H1 (cell line): ENCODE data around the gene IGF2R. TPM values are rescaled to one million over a fixed set of nuclear protein-coding genes. Genes with fewer than 3 reads are reported as not detected.

Experiments used
- CTCF ChIA-PET: fragments of 300-600 bp; sonication (Branson Sonifier 250); formaldehyde crosslinking; loops from one replicate; lab custom pipeline; 2021; ENCODE audit not compliant: partially characterized antibody; lab: Charles Lee
- POLR2A ChIA-PET: fragments of 300-600 bp; sonication (Branson Sonifier 250); formaldehyde crosslinking; loops from one replicate; lab custom pipeline; 2021; ENCODE audit warnings: inconsistent platforms; ENCODE audit not compliant: partially characterized antibody; lab: Charles Lee
- DNase-seq, 2 experiments: peaks; one replicate each; pipeline versions ENCODE4 v3.0.0 to v3.0.0-alpha.2; 2010 to 2022; ENCODE audit warnings: low spot score in 2 of 2, low read depth in 1 of 2, mixed read lengths in 1 of 2
- FAIRE-seq: peaks from 2 replicates; lab custom pipeline; 2011; peaks lifted over from hg19 to GRCh38; lab: Jason Lieb, UNC
- H2AFZ ChIP-seq: 2 replicates; pipeline ENCODE4 v1.8.1; 2012; ENCODE audit warnings: low read length, inconsistent platforms
- H2AK5ac ChIP-seq: 2 replicates; pipeline ENCODE4 v1.6.1; 2013; ENCODE audit warnings: low read depth, low read length
- H2BK120ac ChIP-seq: replicated peaks from 2 replicates; pipeline ENCODE3; 2013; ENCODE audit warnings: low read depth, low read length, inconsistent platforms
- H2BK12ac ChIP-seq: 2 replicates; pipeline ENCODE4 v1.6.1; 2013; ENCODE audit warnings: low read depth, low read length
- H2BK15ac ChIP-seq: 2 replicates; pipeline ENCODE4 v1.6.1; 2013; ENCODE audit warnings: low read length
- H2BK20ac ChIP-seq: 2 replicates; pipeline ENCODE4 v1.6.1; 2013; ENCODE audit warnings: low read length
- H2BK5ac ChIP-seq: 2 replicates; pipeline ENCODE4 v1.6.1; 2013; ENCODE audit warnings: low read depth, low read length
- H3K14ac ChIP-seq: 2 replicates; pipeline ENCODE4 v1.6.1; 2013; ENCODE audit warnings: inconsistent platforms; ENCODE audit not compliant: insufficient read length
- H3K18ac ChIP-seq: 2 replicates; pipeline ENCODE4 v1.6.1; 2013; ENCODE audit warnings: low read length; ENCODE audit errors: extremely low read depth
- H3K23ac ChIP-seq: 2 replicates; pipeline ENCODE4 v1.6.1; 2013; ENCODE audit warnings: inconsistent platforms; ENCODE audit not compliant: insufficient read length
- H3K23me2 ChIP-seq: 2 replicates; pipeline ENCODE4 v1.6.1; 2013; ENCODE audit warnings: low read depth, low read length
- H3K27ac ChIP-seq: 2 replicates; pipeline ENCODE4 v1.6.1; 2011; ENCODE audit warnings: low read depth, low read length, inconsistent platforms
- H3K27me3 ChIP-seq, 4 experiments: replicated peaks in 1 of 4; 1 replicate in 1 of 4; 2 replicates in 3 of 4; pipeline versions ENCODE4 v1.6.1 to v1.8.1; 2011 to 2013; ENCODE audit warnings: low read length in 3 of 4, mild to moderate bottlenecking in 3 of 4, inconsistent platforms in 2 of 4, mixed read lengths in 2 of 4, moderate library complexity in 1 of 4; ENCODE audit not compliant: control insufficient read depth in 3 of 4, insufficient read depth in 3 of 4; ENCODE audit errors: extremely low read depth in 1 of 4
- H3K36me3 ChIP-seq, 4 experiments: 2 replicates each; pipeline versions ENCODE4 v1.6.1 to v1.8.1; 2011 to 2013; ENCODE audit warnings: mild to moderate bottlenecking in 4 of 4, low read length in 3 of 4, moderate library complexity in 2 of 4, control low read depth in 1 of 4, inconsistent platforms in 1 of 4; ENCODE audit not compliant: insufficient read depth in 4 of 4, control insufficient read depth in 2 of 4
- H3K4ac ChIP-seq: replicated peaks from 2 replicates; pipeline ENCODE3; 2013; ENCODE audit warnings: low read length, low read depth, mixed read lengths, inconsistent platforms; ENCODE audit not compliant: insufficient read length
- H3K4me1 ChIP-seq, 4 experiments: replicated peaks in 1 of 4; 1 replicate in 1 of 4; 2 replicates in 3 of 4; pipeline versions ENCODE4 v1.6.1 to v1.8.1; 2011 to 2013; ENCODE audit warnings: low read length in 3 of 4, inconsistent platforms in 2 of 4, mixed read lengths in 1 of 4; ENCODE audit not compliant: insufficient read depth in 4 of 4, control insufficient read depth in 3 of 4
- H3K4me2 ChIP-seq, 2 experiments: 2 replicates each; pipeline versions ENCODE4 v1.6.1 to v1.8.1; 2011 to 2013; ENCODE audit warnings: low read depth in 2 of 2, low read length in 2 of 2, control low read depth in 1 of 2, inconsistent platforms in 1 of 2, mild to moderate bottlenecking in 1 of 2; ENCODE audit not compliant: insufficient read depth in 1 of 2
- H3K4me3 ChIP-seq, 4 experiments: fragments of 200-600, 300-600 bp in 1 of 4; sonication (generic), shearing (Covaris generic), sonication (Bioruptor Twin) in 1 of 4; 2 replicates each; pipeline versions ENCODE4 v1.5.1 to v1.8.1; 2011 to 2016; ENCODE audit warnings: low read length in 4 of 4, low read depth in 3 of 4, control low read depth in 2 of 4, inconsistent platforms in 2 of 4, mild to moderate bottlenecking in 2 of 4, mixed read lengths in 1 of 4, moderate library complexity in 1 of 4; ENCODE audit not compliant: insufficient read depth in 2 of 4; ENCODE audit errors: extremely low read depth in 1 of 4
- H3K56ac ChIP-seq: replicated peaks from 2 replicates; pipeline ENCODE3; 2013; ENCODE audit warnings: low read depth, mild to moderate bottlenecking, mixed read lengths, low read length, inconsistent platforms; ENCODE audit not compliant: insufficient read length
- H3K79me1 ChIP-seq: 2 replicates; pipeline ENCODE4 v1.6.1; 2013; ENCODE audit warnings: low read depth, low read length, control low read depth
- H3K79me2 ChIP-seq, 2 experiments: 2 replicates each; pipeline versions ENCODE4 v1.6.1 to v1.8.1; 2012 to 2013; ENCODE audit warnings: low read length in 2 of 2, mild to moderate bottlenecking in 2 of 2, inconsistent platforms in 1 of 2; ENCODE audit not compliant: insufficient read depth in 2 of 2, control insufficient read depth in 1 of 2
- H3K9ac ChIP-seq, 4 experiments: replicated peaks in 1 of 4; 1 replicate in 1 of 4; 2 replicates in 3 of 4; pipeline versions ENCODE4 v1.6.1 to v1.8.1; 2011 to 2013; ENCODE audit warnings: low read depth in 3 of 4, low read length in 3 of 4, control low read depth in 2 of 4, mild to moderate bottlenecking in 2 of 4, moderate library complexity in 2 of 4, inconsistent platforms in 1 of 4; ENCODE audit errors: extremely low read depth in 1 of 4
- H3K9me3 ChIP-seq, 2 experiments: 2 replicates each; pipeline versions ENCODE4 v1.6.1 to v1.8.1; 2012 to 2013; ENCODE audit warnings: mild to moderate bottlenecking in 2 of 2, moderate library complexity in 2 of 2, control low read depth in 1 of 2, inconsistent platforms in 1 of 2, low read depth in 1 of 2, low read length in 1 of 2, mixed read lengths in 1 of 2; ENCODE audit not compliant: insufficient read depth in 2 of 2
- H4K20me1 ChIP-seq, 2 experiments: replicated peaks in 1 of 2; 2 replicates each; pipeline versions ENCODE3 to v1.8.1; 2011 to 2013; ENCODE audit warnings: inconsistent platforms in 2 of 2, low read length in 2 of 2, mild to moderate bottlenecking in 1 of 2; ENCODE audit not compliant: insufficient read depth in 2 of 2, control insufficient read depth in 1 of 2
- H4K5ac ChIP-seq: 2 replicates; pipeline ENCODE4 v1.6.1; 2013; ENCODE audit warnings: low read length, low read depth, mixed read lengths, inconsistent platforms; ENCODE audit not compliant: insufficient read length
- H4K8ac ChIP-seq: 2 replicates; pipeline ENCODE4 v1.8.0; 2013; ENCODE audit warnings: mild to moderate bottlenecking, moderate library complexity, low read length, inconsistent platforms; ENCODE audit not compliant: insufficient read depth; ENCODE audit errors: extremely low read depth
- H4K91ac ChIP-seq: replicated peaks from 2 replicates; pipeline ENCODE3; 2013; ENCODE audit warnings: low read length, mixed read lengths, inconsistent platforms; ENCODE audit not compliant: insufficient read length
- E2F6 ChIP-seq: IDR thresholded peaks from 2 replicates; pipeline ENCODE4 v1.6.1; 2012; ENCODE audit warnings: inconsistent platforms
- GTF2F1 ChIP-seq: IDR thresholded peaks from 2 replicates; pipeline ENCODE4 v1.6.1; 2012; ENCODE audit warnings: low read depth, low read length, improper control_type of control experiment, borderline replicate concordance
- HDAC2 ChIP-seq, 2 experiments: fragments of 300-600 bp in 1 of 2; sonication (generic) in 1 of 2; IDR thresholded peaks; 2 replicates each; pipeline ENCODE4 v1.6.1; 2011 to 2012; ENCODE audit warnings: low read depth in 2 of 2, low read length in 2 of 2, mild to moderate bottlenecking in 2 of 2, moderate library complexity in 2 of 2, borderline replicate concordance in 1 of 2, inconsistent platforms in 1 of 2
- KDM1A ChIP-seq: fragments of 200-600, 300-600 bp; sonication (generic); IDR thresholded peaks from 2 replicates; pipeline ENCODE4 v1.7.1; 2016; ENCODE audit warnings: mild to moderate bottlenecking, low read length, borderline replicate concordance
- MAFK ChIP-seq: IDR thresholded peaks from 2 replicates; pipeline ENCODE4 v1.6.1; 2012; ENCODE audit warnings: low read depth, mild to moderate bottlenecking, improper control_type of control experiment, low read length
- NANOG ChIP-seq: IDR thresholded peaks from 2 replicates; pipeline ENCODE4 v1.6.1; 2011; ENCODE audit warnings: low read length, low read depth, mild to moderate bottlenecking, inconsistent platforms; ENCODE audit not compliant: insufficient read depth, poor library complexity, severe bottlenecking
- PHF8 ChIP-seq: fragments of 200-600 bp; sonication (generic); conservative IDR thresholded peaks from 2 replicates; pipeline ENCODE4 v1.7.1; 2012; ENCODE audit warnings: low read depth, mild to moderate bottlenecking, inconsistent platforms, low read length, moderate library complexity
- RBBP5 ChIP-seq: IDR thresholded peaks from 2 replicates; pipeline ENCODE4 v1.7.1; 2012; ENCODE audit warnings: low read depth, mild to moderate bottlenecking, inconsistent platforms, low read length, moderate library complexity, borderline replicate concordance
- SIRT6 ChIP-seq: IDR thresholded peaks from one replicate; pipeline ENCODE4 v1.7.1; 2012; ENCODE audit warnings: low read length, inconsistent platforms
- TBP ChIP-seq: IDR thresholded peaks from 2 replicates; pipeline ENCODE4 v1.6.1; 2011; ENCODE audit warnings: low read depth, low read length, improper control_type of control experiment
- WGBS, 2 experiments: shearing (Covaris generic) in 1 of 2; methylation state at CpG; one replicate each; pipeline versions ENCODE4 v1.1.6 to v1.1.7; 2013 to 2015; ENCODE audit warnings: low lambda C conversion rate in 2 of 2, mixed read lengths in 2 of 2, inconsistent platforms in 1 of 2, low coverage in 1 of 2, missing lambda C conversion rate in 1 of 2; ENCODE audit not compliant: insufficient replicate concordance in 2 of 2, insufficient coverage in 1 of 2, insufficient read length in 1 of 2; ENCODE audit errors: extremely low coverage in 1 of 2, missing lambda C conversion rate in 1 of 2; 5-methylcytosine and 5-hydroxymethylcytosine counted together
- polyA plus RNA-seq, 7 experiments: library from polyadenylated mRNA; depleted of rRNA in 3 of 7; stranded (reverse) in 5 of 7; unstranded in 2 of 7; fragments of >200 nt in 5 of 7; fragments of 200-250 nt in 2 of 7; gene quantifications; 1 replicate in 5 of 7; 2 replicates in 1 of 7; 4 replicates in 1 of 7; pipeline versions ENCODE4 v1.2.1 to v1.2.3, GENCODE V29; 2011 to 2013; ENCODE audit warnings: missing spikeins in 2 of 7, mixed read lengths in 2 of 7
- total RNA-seq: library from RNA; stranded (reverse); fragmentation: NEBNext Ultra II Directional; extraction: Animal tissue kit (Norgen Biotek cat#: 25700); gene quantifications from 2 replicates; pipeline ENCODE4 v1.2.1, GENCODE V29; 2021

IGF2R gene
- total and polyA plus RNA-seq, 2 of the 8 experiments (the other 6 are each of a cell fraction or from before 2014, with no cell fraction given), result 20.6 to 74.1 TPM

- H3K14ac ChIP-seq, result no peak overlapping the region
- H2AFZ ChIP-seq, result no peak overlapping the region
- H3K4ac ChIP-seq, result no peak overlapping the region
- 87% methylated on average over 11 of the region's 13 CpGs; no CpG with 5 or more reads in 1 of the 2 experiments for WGBS, 2 experiments
- ChIA-PET CTCF (no interaction called here), POLR2A (no interaction called here)
- peaks cover 7 to 17% (median 11%) of the 10 kb centered on the region in 4 experiments for H3K4me1 ChIP-seq
- H3K79me1 ChIP-seq, result no peaks in the 10 kb centered on the region
- no peaks in the 10 kb centered on the region for H3K9me3 ChIP-seq
- no peak overlapping the region for H2BK20ac ChIP-seq
- H3K9ac ChIP-seq, result no peak overlapping the region
- no peak for TF ChIP-seq E2F6
- no peak for TF ChIP-seq GTF2F1
- no peak for TF ChIP-seq HDAC2 (IDR thresholded peaks at IDR 0.05; ENCODE audit: borderline replicate concordance in 1 of 2, low read depth in 2 of 2, low read length in 2 of 2)
- TF ChIP-seq TBP, result no peak
- no peak for TF ChIP-seq MAFK
- TF ChIP-seq KDM1A, result no peak
- TF ChIP-seq RBBP5, result no peak
- TF ChIP-seq NANOG, result no peak
- no peak for TF ChIP-seq PHF8
- TF ChIP-seq SIRT6, result no peak
- no peak for FAIRE-seq
- no peak for DNase-seq
- H4K5ac ChIP-seq, result no peak overlapping the region
- no peak overlapping the region for H3K23ac ChIP-seq
- H2BK120ac ChIP-seq, result no peak overlapping the region
- no peak overlapping the region for H4K91ac ChIP-seq
- H3K23me2 ChIP-seq, result no peaks in the 10 kb centered on the region
- no peaks in the 10 kb centered on the region for H4K20me1 ChIP-seq
- no peak overlapping the region for H3K4me3 ChIP-seq
- no peak overlapping the region for H4K8ac ChIP-seq
- no peak overlapping the region for H2BK5ac ChIP-seq
- H3K18ac ChIP-seq, result no peak overlapping the region
- no peak overlapping the region for H3K27ac ChIP-seq
- H2BK15ac ChIP-seq, result no peak overlapping the region
- no peaks in the 10 kb centered on the region for H3K36me3 ChIP-seq
- H3K27me3 ChIP-seq, result no peaks in the 10 kb centered on the region; a peak in 1 of 7 replicates
- no peak overlapping the region for H2AK5ac ChIP-seq
- H3K79me2 ChIP-seq, result no peaks in the 10 kb centered on the region
- H2BK12ac ChIP-seq, result no peak overlapping the region
- H3K56ac ChIP-seq, result no peak overlapping the region
- H3K4me2 ChIP-seq, result no peak overlapping the region
Observed at GRCh38 chr6:160130729-160131484, 162.0 kb downstream of the IGF2R start.
